Measurements from ENCODE around the gene SLC39A11. TPM values are rescaled to one million over a fixed set of nuclear protein-coding genes. Genes with fewer than 3 reads are reported as not detected.

Gene SLC39A11
- total RNA-seq, 1 experiment from 2014 or later: 57.1 TPM

GRCh38 chr17:72843591-72843990 lies 248.9 kb downstream of the SLC39A11 start:
- CTCF ChIA-PET: no interaction called here
- Histone ChIP-seq H3K9me3 (ENCODE audit: insufficient read depth, low read depth) (no peaks in the 10 kb centered on the region), H3K27me3 (ENCODE audit: insufficient read depth, low read depth) (no peaks in the 10 kb centered on the region), H3K4me3 (no peak overlapping the region), H3K4me1 (replicated peaks; ENCODE audit: insufficient read depth) (no peaks in the 10 kb centered on the region), H3K36me3 (ENCODE audit: low read depth) (no peaks in the 10 kb centered on the region), H4K20me1 (ENCODE audit: insufficient read depth) (no peaks in the 10 kb centered on the region), H3K9me2 (ENCODE audit: insufficient read depth) (no peaks in the 10 kb centered on the region), H3K27ac (no peak overlapping the region), H3F3A (ENCODE audit: insufficient read depth, low read depth) (no peaks in the 10 kb centered on the region), H3K79me2 (ENCODE audit: low read depth) (no peaks in the 10 kb centered on the region), H2AFZ (no peak overlapping the region), H3K4me2 (no peak overlapping the region)
- POLR2A ChIA-PET (ENCODE audit: unreplicated experiment): interaction anchor here (0.5 kb wide), 1 partner anchor 222 kb away, joined by 3 read pairs; no protein-coding TSS in a partner anchor
- TF ChIP-seq, protein P1, sequence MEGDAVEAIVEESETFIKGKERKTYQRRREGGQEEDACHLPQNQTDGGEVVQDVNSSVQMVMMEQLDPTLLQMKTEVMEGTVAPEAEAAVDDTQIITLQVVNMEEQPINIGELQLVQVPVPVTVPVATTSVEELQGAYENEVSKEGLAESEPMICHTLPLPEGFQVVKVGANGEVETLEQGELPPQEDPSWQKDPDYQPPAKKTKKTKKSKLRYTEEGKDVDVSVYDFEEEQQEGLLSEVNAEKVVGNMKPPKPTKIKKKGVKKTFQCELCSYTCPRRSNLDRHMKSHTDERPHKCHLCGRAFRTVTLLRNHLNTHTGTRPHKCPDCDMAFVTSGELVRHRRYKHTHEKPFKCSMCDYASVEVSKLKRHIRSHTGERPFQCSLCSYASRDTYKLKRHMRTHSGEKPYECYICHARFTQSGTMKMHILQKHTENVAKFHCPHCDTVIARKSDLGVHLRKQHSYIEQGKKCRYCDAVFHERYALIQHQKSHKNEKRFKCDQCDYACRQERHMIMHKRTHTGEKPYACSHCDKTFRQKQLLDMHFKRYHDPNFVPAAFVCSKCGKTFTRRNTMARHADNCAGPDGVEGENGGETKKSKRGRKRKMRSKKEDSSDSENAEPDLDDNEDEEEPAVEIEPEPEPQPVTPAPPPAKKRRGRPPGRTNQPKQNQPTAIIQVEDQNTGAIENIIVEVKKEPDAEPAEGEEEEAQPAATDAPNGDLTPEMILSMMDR (conservative IDR thresholded peaks at IDR 0.05): no peak
- intact Hi-C loops (cut with micrococcal nuclease; ENCODE audit: unreplicated experiment): no loop called here
- BruUV-seq (replicated peaks): no TSS peak
- no peak for DNase-seq

DNA sequence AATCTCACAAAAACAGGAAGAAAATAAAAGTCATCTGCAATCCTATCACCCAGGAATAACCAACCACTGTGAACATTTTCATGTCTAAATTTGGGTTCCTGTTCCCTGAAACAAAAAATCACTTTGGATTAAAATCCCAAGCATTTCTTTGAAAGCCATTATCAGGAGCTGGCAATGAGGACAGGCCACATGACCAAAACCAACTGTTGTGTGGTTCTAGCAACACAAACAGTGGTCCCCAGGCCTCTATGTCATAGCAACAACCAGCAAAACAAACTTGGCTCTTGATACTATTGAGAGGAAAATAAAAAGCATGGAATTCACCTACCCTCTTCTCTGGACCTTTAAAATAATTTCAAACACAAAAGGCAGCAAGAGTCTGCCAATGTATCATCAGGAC lies 252.5 kb downstream of the SLC39A11 start:
- Histone ChIP-seq H3K4me1 (replicated peaks; ENCODE audit: insufficient read depth) (no peaks in the 10 kb centered on the region), H3K79me2 (ENCODE audit: low read depth) (no peaks in the 10 kb centered on the region), H3K4me3 (no peak overlapping the region), H3K27me3 (ENCODE audit: insufficient read depth, low read depth) (no peaks in the 10 kb centered on the region), H3K4me2 (no peak overlapping the region), H3K9me2 (ENCODE audit: insufficient read depth) (no peaks in the 10 kb centered on the region), H3K9me3 (ENCODE audit: insufficient read depth, low read depth) (no peaks in the 10 kb centered on the region), H3F3A (ENCODE audit: insufficient read depth, low read depth) (no peaks in the 10 kb centered on the region), H3K36me3 (ENCODE audit: low read depth) (no peaks in the 10 kb centered on the region), H2AFZ (no peak overlapping the region), H3K27ac (no peak overlapping the region), H4K20me1 (ENCODE audit: insufficient read depth) (no peaks in the 10 kb centered on the region)
- CTCF ChIA-PET: no interaction called here
- intact Hi-C loops (cut with micrococcal nuclease; ENCODE audit: unreplicated experiment): no loop called here
- POLR2A ChIA-PET (ENCODE audit: unreplicated experiment): no interaction called here
- DNase-seq: no peak
- no TSS peak for BruUV-seq (replicated peaks)
- TF ChIP-seq, protein P1 (conservative IDR thresholded peaks at IDR 0.05): no peak
- TF ChIP-seq EZH2 (IDR thresholded peaks at IDR 0.05; ENCODE audit: low read depth): no peak

GRCh38 chr17:72839131-72839725 lies 253.3 kb downstream of the SLC39A11 start:
- Histone ChIP-seq H3K36me3 (ENCODE audit: low read depth) (no peaks in the 10 kb centered on the region), H3K79me2 (ENCODE audit: low read depth) (no peaks in the 10 kb centered on the region), H4K20me1 (ENCODE audit: insufficient read depth) (no peaks in the 10 kb centered on the region), H3K27me3 (ENCODE audit: insufficient read depth, low read depth) (no peaks in the 10 kb centered on the region), H3F3A (ENCODE audit: insufficient read depth, low read depth) (no peaks in the 10 kb centered on the region), H2AFZ (no peak overlapping the region), H3K4me2 (no peak overlapping the region), H3K4me1 (replicated peaks; ENCODE audit: insufficient read depth) (no peaks in the 10 kb centered on the region), H3K27ac (no peak overlapping the region), H3K4me3 (no peak overlapping the region), H3K9me2 (ENCODE audit: insufficient read depth) (no peaks in the 10 kb centered on the region), H3K9me3 (ENCODE audit: insufficient read depth, low read depth) (no peaks in the 10 kb centered on the region)
- intact Hi-C loops (cut with micrococcal nuclease; ENCODE audit: unreplicated experiment): no loop called here
- CTCF ChIA-PET: no interaction called here
- DNase-seq: no peak
- no peak for TF ChIP-seq EZH2 (IDR thresholded peaks at IDR 0.05; ENCODE audit: low read depth)
- TF ChIP-seq, protein P1 (conservative IDR thresholded peaks at IDR 0.05): no peak
- BruUV-seq (replicated peaks): no TSS peak
- POLR2A ChIA-PET (ENCODE audit: unreplicated experiment): interaction anchor here (0.5 kb wide), 1 partner anchor 8 kb away, joined by 3 read pairs; no protein-coding TSS in a partner anchor

All from PC-9 (cell line).